GM19455 (cell line): ENCODE measurements around the gene APOM.

Experiments used
- ATAC-seq: cut with Tn5 transposase; IDR thresholded peaks from one replicate; pipeline ENCODE4 v1.9.1; 2021; ENCODE audit not compliant: unreplicated experiment

APOM gene

DNA sequence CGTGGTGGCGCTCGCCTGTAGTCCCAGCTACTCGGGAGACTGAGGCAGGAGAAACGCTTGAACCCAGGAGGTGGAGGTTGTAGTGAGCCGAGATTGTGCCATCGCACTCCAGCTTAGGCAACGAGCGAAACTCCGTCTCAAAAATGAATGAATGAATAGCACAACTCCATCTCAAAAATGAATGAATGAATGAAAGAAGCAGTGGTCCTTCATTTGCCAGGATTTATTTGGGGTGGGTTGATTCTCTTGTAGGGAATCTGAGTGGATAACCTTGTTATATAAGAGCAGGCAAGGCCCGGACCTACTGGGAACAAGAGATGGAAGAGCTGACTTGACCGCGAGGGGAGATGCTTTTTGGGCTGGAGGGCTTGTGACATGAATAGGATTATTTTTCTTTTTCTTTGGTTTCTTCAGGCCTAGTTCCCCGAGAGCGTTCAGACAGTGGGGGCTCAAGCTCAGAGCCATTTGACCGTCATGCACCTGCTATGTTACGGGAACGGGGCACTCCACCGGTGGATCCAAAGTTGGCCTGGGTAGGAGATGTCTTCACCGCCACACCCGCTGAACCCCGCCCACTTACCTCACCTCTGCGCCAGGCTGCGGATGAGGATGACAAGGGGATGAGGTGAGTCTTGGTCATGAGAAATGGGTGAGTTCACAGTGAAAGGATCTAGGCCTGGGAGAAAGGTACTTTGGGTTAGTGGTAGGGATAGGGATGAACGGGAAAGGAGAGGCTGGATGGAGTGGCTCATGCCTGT lies 25.3 kb upstream of the APOM start:
- no peak for ATAC-seq

- ATAC-seq: no peak
Measured at GRCh38 chr6:31631209-31631608, 24.5 kb upstream of the APOM start.

DNA sequence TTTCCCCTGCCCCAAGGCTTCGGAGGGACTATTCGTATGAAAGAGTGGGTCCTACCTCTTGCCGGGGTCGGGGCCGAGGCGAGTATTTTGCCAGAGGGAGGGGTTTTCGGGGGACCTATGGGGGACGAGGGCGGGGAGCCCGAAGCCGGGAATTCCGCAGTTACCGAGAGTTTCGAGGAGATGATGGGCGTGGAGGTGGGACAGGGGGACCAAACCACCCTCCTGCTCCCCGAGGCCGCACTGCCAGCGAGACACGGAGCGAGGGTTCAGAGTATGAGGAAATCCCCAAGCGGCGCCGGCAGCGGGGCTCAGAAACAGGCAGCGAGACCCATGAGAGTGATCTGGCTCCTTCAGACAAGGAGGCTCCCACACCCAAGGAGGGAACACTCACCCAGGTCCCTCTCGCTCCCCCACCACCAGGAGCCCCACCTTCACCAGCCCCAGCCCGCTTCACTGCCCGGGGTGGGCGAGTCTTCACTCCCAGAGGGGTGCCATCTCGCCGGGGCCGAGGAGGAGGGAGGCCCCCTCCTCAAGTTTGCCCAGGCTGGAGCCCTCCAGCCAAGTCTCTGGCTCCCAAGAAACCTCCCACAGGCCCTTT lies 23.9 kb upstream of the APOM start:
- no peak for ATAC-seq

DNA sequence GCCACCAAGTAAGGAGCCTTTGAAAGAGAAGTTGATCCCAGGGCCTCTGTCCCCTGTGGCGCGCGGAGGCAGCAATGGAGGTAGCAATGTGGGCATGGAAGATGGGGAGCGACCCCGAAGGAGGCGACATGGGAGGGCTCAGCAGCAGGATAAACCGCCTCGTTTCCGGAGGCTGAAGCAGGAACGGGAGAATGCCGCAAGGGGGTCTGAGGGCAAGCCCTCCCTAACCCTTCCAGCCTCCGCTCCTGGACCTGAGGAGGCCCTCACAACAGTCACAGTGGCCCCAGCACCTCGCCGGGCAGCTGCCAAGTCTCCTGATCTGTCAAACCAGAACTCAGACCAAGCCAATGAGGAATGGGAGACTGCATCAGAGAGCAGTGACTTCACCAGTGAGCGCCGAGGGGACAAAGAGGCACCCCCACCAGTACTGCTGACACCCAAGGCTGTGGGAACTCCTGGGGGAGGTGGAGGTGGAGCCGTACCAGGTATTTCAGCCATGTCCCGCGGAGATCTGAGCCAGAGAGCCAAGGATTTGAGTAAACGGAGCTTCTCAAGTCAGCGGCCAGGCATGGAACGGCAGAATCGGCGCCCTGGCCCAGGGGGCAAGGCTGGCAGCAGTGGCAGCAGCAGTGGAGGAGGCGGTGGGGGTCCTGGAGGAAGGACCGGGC lies 23.3 kb upstream of the APOM start:
- no peak for ATAC-seq

DNA sequence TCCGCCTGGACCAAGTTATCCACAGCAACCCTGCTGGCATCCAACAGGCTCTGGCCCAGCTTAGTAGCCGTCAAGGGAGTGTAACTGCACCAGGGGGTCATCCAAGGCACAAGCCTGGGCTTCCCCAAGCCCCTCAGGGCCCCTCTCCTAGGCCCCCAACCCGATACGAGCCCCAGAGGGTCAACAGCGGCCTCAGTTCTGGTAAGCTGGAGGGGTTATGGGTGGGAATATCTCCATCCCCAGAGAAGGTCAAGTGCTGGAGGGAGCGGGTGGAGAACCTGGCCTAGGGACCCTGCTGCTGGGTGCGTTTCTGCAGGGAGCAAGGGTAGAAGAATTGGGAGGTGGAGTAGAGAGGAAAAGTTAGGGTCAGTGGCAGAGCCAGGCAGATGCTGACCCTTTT lies 22.2 kb upstream of the APOM start:
- no peak for ATAC-seq

- no peak for ATAC-seq
Measured at GRCh38 chr6:31634131-31634530, 21.6 kb upstream of the APOM start.

- ATAC-seq: no peak
Measured at GRCh38 chr6:31634969-31635575, 20.6 kb upstream of the APOM start.

DNA sequence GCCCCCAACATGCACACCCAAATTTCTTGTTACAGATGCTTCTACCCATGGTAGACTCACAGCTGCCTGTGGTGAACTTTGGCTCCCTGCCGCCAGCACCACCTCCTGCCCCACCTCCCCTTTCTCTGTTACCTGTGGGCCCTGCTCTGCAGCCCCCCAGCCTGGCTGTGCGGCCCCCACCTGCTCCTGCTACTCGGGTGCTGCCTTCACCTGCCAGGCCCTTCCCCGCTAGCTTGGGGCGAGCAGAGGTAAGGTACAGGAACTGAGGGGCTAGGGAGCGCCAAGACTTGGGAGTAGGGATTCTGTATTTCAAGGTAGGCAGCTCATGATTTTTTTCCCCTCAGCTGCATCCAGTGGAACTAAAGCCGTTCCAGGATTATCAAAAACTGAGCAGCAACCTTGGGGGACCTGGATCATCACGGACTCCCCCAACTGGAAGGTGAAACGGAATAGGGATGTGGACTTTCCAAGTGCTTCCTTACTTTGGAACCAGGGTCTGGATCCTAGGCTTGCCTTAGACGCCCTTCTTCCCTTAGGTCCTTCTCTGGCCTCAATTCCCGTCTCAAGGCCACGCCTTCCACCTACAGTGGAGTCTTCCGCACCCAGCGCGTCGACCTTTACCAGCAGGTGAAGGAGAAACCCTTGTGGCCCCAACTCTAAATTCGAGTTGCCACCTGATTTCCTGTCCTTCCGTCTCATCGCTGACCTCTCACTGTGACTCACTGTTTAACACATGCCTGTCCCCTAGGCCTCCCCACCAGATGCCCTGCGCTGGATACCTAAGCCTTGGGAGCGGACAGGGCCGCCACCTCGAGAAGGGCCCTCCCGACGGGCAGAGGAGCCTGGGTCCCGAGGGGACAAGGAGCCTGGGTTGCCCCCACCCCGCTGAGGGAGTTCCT lies 18.7 kb upstream of the APOM start:
- no peak for ATAC-seq

GRCh38 chr6:31639043-31639442 lies 16.7 kb upstream of the APOM start:
- ATAC-seq: no peak

DNA sequence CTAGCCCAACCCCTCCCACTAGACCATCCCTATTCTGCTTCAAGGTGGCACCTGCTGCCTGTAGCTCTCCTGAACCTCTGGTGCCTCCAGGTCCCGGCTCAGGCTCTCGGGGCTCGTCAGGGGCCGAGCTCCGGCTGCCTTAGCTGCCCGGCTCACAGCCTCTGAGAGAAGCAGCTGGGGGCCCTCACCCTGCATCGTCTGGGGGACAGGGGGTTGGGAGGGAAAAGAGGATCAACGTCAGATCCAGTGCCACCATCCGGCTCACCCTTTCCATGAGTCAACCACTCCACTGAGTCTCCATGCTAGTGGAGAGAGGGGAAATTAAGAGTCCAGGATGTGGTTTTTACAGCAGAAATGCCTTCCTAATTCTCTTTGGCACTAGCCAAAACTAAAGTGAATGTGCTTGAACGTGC lies 16.2 kb upstream of the APOM start:
- ATAC-seq: no peak

GRCh38 chr6:31640612-31641011 lies 15.1 kb upstream of the APOM start:
- ATAC-seq: no peak

GRCh38 chr6:31641370-31641769 lies 14.3 kb upstream of the APOM start:
- ATAC-seq: no peak

DNA sequence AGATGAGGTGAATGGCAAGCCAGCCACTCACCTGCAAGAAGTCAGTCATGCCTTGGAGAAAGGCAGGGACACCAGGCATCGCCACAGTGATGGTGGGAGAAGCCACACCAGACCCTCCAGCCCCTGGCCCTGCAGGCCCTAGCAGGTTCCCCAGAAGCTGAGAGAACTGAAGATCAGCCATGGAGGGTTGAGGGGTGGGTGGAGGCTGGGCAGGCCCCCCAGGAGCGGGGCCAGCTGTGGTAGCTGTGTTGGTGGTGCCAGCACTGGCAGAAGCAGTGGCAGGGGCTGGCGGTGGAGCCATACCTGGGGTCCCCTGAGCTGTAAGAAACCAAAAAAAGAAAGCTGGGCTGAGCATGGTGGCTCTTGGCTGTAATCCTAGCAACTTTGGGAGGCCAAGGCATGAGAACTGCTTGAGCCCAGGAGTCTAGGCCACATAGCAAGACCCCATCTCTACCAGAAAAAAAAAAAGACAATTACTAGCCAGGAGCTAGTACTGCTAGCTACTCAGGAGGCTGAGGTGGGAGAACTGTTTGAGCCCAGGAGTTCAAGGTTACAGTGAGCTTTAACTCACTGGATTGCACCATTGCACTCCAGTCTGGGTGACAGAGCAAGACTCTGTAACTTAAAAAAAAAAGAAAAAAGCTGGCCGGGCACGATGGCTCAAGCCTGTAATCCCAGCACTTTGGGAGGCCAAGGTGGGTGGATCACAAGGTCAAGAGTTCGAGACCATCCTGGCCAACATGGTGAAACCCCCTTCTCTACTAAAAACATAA lies 12.7 kb upstream of the APOM start:
- no peak for ATAC-seq

DNA sequence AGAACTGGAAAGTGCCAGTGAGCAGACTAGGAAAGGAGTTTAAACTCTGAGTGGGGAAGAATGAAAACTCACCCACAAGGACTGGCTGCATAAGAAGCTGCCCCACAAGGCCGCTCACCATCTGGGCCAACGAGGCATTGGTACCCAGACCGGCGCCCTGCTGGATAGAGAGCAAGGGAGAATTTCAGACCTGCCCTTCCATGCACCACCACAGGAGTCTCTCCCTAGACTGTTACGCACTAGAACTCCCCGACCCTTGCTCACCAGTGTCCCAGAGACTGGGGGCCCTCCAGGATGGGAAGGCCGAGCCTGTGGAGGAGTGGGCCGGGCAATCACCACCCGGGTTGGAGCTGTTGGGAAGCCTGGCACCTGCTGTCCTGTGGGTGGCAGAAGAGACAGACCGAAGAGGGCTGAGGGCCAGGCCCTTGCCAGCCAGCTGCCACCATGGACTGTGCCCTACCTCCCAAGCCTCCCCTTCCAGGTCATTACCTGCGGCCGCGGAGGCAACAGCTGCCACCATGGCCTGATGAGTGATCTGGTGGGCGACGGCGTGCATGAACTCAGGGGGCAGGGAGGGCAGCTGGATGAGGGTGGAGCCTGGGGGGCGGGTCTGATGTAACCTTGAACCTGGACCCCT lies 11.8 kb upstream of the APOM start:
- ATAC-seq: no peak

DNA sequence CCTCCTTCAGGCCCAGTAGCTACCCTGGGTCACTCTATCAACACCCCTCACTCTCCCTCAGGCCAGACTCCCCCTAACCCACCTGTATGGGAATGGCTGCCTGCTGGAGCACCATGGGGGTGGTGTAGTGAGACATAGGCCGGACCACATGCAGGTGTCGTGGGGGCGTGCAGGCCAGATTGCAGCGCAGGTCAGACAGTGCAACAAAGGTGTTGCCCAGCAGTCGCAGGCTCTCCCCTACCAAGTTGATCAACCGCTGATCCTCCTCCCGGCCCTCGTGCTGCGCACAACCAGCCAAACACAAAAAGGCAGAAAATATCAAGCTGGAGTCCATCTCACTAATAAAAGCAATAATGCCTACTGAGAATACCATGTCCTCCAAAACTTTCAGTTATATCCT lies 10.4 kb upstream of the APOM start:
- no peak for ATAC-seq

DNA sequence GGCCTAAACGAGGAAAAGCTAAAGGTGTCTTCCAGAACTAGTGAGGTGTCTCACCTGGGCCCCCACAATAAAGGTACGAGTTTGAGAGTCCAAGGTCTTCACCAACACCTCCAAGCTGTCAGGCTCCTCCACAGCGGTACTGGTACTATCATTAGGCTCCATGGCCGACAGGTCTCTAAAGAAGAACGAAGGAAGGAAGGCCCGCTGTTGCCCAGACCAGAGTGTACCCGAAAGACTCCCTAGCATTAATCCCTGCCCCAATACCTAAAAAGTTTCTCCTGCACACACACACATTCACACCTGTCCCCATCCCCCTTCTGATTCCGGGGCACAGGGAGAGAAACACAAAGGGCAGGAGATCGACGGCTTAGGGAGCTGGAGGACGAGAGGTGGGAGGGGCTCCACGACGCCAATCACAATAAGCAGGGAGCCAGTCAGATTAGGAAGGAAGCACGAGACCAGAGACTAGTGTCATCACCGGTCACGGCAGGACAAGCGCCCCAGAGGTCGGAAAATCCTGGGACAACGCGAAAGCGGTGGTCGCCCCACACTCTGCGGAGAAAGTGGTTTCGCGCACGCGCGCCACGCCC lies 4.0 kb upstream of the APOM start:
- ATAC-seq: peak; percentile 26

- peak; percentile 61 for ATAC-seq
Measured at GRCh38 chr6:31652925-31653724, 2.6 kb upstream of the APOM start.

DNA sequence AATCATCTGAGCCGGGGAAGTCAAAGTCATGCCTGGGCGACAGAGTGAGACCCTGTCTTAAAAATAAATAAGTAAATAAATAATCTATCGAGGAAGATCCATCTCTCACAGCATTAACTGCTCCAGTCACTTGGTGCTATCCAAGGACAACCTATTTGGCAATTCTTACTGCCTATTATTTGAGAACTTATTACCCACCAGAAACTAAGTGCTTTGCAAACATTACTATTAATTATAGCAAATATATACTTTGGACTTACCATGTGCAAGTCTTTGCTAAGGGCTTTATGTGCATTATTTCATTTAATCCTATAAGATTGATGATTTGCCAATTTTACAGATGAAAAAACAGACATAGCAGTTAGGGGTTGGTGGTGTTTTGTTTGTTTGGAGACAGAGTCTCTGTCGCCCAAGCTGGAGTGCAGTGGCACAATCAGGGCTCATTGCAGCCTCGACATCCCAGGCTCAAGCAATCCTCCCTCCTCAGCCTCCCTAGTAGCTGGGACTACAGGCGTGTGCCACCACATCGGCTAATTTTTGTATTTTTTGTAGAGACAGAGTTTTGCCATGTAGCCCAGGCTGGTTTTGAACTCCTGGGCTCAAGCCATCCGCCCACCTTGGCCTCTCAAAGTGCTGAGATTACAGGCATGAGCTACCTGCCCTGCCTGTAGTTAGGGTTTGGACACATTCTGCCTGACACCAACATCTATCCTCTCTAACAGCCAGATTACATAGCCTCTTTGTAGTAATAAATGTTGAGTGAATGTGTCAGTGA lies 933 bp upstream of the APOM start:
- ATAC-seq: no peak
